Measurements from ENCODE around the gene HMGN2. TPM values are rescaled to one million over a fixed set of nuclear protein-coding genes. Genes with fewer than 3 reads are reported as not detected.

Gene HMGN2
- 1,000 to 10,000 TPM; 1,053 to 1,182 (median 1,119) TPM for polyA plus RNA-seq (ENCODE audit: insufficient read length in 4 of 4)

DNA sequence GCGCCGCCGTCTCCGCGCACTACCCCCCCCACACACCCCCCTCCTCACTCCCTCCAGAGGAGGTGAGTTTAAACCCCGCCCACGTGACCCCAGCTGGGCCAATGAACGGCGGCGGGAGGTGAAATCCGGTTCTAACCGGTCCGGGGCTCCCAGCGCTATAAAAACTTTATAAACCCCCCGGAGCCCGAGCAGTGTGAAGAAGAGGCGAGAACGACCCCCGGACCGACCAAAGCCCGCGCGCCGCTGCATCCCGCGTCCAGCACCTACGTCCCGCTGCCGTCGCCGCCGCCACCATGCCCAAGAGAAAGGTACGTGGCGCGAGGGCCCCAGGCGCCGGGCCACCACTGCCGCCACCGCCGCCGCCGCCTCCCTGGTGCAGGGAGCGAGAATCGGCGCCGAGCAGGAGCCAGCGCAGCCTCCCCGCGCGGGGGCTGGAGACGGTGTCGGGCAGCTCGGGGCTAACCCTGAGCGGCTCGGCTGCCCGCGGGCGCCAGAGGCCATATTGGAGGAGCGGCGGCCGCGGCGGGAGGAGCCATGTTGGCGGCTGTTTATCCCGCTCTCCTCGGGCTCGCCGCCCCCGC lies at the start of gene HMGN2:
HMGN2 (plus strand) TSS at position 121 of the 581 bp plus-strand sequence; CDS start at position 294, 173 bp downstream.
- DNase-seq (ENCODE audit: low read depth in 4 of 4, low spot score in 2 of 4): peak; percentile 79 to 91 (median 84)

- no peak for DNase-seq (ENCODE audit: low read depth in 4 of 4, low spot score in 2 of 4)
Measured at GRCh38 chr1:26429721-26430120, 42.5 kb upstream of the HMGN2 start.

DNA sequence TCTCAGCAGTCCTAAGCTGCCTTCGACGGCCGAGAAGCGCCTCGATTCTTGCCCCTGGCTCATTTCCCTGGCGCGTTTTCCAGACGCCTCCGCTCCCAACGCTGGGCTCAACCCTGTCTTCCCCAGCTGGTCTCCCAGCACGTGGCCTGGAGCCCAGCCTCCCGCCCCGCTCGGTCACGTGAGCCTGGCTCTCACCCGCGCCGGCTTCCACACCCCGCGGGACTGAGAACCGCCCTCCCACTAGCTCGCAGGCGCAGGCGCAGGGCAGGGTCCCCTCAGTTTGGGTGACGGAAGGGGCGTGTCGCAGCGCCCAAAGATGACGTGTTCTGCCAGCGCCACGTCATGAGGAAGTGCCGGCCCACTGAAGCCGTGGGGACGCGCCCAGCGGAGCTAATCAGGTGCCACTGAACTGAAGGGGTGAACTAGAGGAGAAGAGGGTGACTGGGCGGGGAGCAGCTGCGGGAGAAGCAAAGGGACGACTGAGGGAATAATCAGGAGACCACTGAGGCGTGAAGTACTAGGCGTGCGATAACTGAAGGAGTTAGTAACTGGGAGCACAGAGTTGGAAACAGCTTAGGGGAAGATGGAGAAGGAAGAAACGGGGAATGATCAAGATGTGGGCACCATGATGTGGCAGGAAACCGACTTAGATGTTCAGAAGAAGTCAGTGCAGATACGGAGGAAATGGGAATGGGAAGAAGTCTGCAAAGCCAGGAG lies 40.1 kb upstream of the HMGN2 start, which contains the start of gene DHDDS:
DHDDS (plus strand) TSS at position 343 of the 717 bp plus-strand sequence. CDS start 625 bp downstream, outside the sequence.
- peak; percentile 92 to 95 (median 93) for DNase-seq (ENCODE audit: low read depth in 4 of 4, low spot score in 2 of 4)

GRCh38 chr1:26432793-26433192 lies 39.4 kb upstream of the HMGN2 start:
- DNase-seq (ENCODE audit: low read depth in 4 of 4, low spot score in 2 of 4): no peak

- DNase-seq (ENCODE audit: low read depth in 4 of 4, low spot score in 2 of 4): no peak
Measured at GRCh38 chr1:26434161-26434752, 38.0 kb upstream of the HMGN2 start.

- DNase-seq (ENCODE audit: low read depth in 4 of 4, low spot score in 2 of 4): no peak
Measured at GRCh38 chr1:26438041-26438440, 34.2 kb upstream of the HMGN2 start.

DNA sequence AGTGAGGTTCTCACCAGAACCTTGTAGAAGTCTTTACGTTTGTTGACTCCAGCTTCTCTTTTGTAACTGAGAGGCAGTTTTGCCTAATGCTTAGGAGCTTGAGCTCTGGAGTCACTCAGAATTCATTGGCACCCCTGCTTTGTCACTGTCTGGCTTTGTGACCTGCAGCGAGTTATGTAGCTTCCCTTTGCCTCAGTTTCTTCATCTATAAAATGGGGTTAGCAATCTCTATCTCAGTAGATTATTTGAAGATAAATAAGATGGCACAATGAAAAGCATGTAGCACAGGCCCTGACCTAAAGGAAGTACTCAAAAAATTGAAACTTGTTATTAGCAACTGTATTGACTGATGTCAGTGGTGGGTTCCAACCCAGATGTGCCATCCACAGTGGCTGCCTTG lies 32.0 kb upstream of the HMGN2 start:
- DNase-seq (ENCODE audit: low read depth in 4 of 4, low spot score in 2 of 4): no peak

DNA sequence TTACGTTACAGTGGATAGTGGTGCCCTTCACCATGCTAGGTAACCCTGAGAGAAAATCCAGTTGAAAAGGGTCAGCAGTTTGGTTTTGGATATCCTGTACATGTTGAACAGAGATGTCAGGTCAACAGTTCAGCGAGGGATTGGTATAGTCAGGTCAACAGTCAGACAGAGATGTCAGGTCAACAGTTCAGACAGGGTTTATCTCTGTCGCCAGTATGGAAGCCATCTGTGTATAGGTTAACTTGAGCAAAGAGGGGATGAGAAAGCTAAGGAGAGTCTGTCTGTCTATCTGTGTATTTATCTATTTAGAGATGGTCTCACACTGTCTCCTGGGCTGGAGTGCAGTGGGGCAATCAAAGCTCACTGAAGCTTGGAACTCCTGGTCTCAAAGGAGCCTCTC lies 22.4 kb upstream of the HMGN2 start:
- DNase-seq (ENCODE audit: low read depth in 4 of 4, low spot score in 2 of 4): no peak

DNA sequence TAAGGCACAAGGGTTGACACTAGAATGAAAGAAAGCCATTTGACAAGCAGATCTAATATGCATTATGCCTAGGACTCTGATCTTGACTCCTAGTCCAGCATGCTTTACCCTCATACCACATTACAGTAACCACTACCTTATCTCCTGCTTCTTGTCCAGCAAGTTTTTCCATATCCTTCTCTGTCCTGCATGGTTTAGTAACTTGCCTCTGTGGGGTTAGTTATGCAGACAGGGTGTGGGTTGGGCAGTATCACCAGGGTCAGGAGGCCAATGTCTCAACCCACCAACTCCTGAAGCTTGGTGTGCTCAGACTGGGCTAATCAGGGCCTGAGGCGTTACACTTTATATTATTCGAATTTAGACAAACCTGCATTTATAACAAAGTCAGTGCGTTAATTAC lies 21.3 kb upstream of the HMGN2 start:
- no peak for DNase-seq (ENCODE audit: low read depth in 4 of 4, low spot score in 2 of 4)

- DNase-seq (ENCODE audit: low read depth in 4 of 4, low spot score in 2 of 4): no peak
Measured at GRCh38 chr1:26452459-26453183, 19.6 kb upstream of the HMGN2 start.

- DNase-seq (ENCODE audit: low read depth in 4 of 4, low spot score in 2 of 4): no peak
Measured at GRCh38 chr1:26459148-26459547, 13.1 kb upstream of the HMGN2 start.

DNA sequence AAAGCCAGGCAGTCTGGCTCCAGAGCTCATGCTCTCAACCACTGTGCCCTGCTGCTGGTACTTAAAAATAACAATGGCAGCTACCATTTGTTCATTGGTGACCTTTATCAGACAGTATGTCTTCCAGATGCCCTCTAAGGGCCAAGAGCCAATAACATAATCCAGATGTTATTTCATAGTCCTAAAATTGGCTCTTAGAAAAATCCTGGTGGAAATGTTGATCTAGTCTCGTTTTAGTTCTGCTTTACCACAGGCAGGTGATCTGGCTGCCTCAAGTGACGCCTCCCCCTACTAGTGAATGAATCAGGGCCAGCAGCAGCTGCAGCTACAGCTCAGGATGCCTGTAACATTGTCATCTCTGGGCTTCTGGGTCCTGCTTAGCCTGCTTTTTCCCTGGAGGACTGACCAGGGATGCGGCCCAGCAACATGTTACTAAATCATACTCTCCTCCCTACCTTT lies 12.6 kb upstream of the HMGN2 start:
- DNase-seq (ENCODE audit: low read depth in 4 of 4, low spot score in 2 of 4): no peak

DNA sequence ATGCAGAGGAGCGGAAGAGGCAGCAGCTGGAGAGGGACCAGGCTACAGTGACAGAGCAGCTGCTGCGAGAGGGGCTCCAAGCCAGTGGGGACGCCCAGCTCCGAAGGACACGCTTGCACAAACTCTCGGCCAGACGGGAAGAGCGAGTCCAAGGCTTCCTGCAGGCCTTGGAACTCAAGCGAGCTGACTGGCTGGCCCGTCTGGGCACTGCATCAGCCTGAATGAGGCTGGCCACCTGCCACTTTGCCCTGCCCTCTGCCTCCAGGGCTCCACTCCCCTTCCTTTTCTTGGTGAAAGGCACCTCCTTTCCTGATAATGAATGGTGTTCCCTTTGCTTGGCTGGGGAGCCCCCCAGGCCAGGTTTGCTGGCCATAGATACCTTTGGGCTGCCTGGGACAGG lies 3.3 kb upstream of the HMGN2 start:
- no peak for DNase-seq (ENCODE audit: low read depth in 4 of 4, low spot score in 2 of 4)

DNA sequence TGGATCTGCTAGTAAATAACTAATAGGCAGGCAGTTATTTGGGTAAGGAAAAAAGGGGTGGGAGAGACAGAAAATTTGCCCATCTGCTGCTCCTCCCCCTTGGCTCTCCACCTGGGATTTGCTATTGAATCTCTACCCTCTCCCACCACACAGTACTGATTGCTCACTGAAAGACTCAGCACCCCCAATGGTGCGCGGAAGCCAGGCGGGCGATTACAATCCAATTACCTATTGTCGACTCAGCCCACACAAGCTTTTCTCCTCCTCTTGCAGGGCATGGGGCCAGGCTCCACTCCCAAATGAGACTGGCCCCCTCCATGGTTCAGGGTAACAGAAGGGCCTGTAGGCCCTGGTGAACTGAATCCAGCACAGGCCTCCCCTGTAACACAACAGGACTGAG lies 2.7 kb upstream of the HMGN2 start:
- no peak for DNase-seq (ENCODE audit: low read depth in 4 of 4, low spot score in 2 of 4)

DNA sequence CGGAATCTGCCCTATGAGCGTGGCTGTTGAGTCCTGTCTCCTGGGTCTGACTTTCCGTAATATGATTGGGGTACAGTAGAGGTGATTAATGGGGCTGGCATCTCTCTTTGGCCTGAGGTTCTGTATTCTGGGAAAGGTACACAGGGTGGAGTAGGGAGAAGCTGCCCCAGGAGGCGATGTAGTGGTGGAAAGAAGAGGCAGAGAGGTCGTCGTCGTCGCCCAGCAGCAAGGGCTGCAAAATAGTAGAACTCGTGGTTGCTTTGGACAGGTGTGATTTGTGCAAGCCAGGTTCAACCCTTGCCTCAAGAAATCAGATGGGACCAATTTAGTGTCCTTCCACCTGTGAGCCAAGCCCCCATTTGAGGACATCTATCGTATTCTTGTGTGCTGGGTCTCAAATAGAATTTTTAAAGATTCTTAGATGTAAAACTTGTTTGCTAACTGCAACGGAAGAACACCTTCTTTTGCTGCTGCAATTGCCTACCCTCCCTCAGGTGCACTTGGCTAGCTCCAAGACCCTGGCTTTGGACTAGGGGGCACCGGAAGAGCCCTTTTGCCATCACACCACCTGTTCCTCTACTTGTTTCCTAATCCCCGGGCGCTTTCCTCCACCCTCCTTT lies 1.3 kb upstream of the HMGN2 start:
- no peak for DNase-seq (ENCODE audit: low read depth in 4 of 4, low spot score in 2 of 4)

GRCh38 chr1:26471498-26472319 lies 531 bp upstream of the HMGN2 start:
- DNase-seq (ENCODE audit: low read depth in 4 of 4, low spot score in 2 of 4): peak; percentile 56 to 70 (median 66)

- peak; percentile 65 to 88 (median 83) for DNase-seq (ENCODE audit: low read depth in 4 of 4, low spot score in 2 of 4)
Measured at GRCh38 chr1:26472901-26473845, 933 bp downstream of the HMGN2 start.

DNA sequence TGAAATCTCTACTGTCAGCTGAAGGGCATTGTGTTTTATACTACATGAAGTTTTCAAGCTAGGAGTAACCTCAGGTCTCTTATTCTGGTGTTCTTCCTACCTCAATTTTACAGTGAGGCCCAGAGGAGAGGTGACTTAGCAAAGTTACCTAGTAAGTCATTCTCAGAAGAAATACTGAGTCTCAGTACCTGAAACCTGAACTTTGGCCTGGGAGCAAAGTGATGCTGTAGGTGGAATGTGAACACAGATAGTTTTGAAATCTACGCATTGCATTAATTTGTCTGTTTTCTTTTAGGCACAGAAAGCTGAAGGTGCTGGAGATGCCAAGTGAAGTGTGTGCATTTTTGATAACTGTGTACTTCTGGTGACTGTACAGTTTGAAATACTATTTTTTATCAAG lies 2.6 kb downstream of the HMGN2 start:
- DNase-seq (ENCODE audit: low read depth in 4 of 4, low spot score in 2 of 4): no peak

DNA sequence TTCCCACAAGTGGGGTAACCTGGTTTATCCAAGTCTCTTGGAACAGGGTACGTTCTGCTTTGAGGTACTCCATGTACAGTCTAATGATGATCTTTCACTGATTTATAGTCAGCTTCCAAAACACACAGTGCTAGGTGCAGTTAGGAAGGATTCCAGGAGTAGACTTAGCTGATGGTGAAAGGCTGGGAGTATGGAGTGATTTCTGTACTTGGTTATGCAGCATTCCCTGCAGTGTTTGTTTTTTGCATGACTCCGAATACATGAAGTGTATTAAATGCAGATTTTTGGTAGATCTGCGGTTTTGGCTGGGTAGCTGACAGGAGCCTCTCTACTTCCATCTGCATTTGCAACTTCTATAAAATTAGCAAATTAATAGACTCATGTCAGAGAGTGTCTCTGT lies 3.7 kb downstream of the HMGN2 start:
- DNase-seq (ENCODE audit: low read depth in 4 of 4, low spot score in 2 of 4): no peak

All from left renal cortex interstitium (tissue), 4 donors.